HL-60 (cell line): ENCODE data around the gene OR10C1.

Experiments used
- DNase-seq, 2 experiments: peaks; one replicate each; pipeline ENCODE4 v3.0.0-alpha.2; 2010 to 2020; ENCODE audit warnings: low read depth in 1 of 2, low spot score in 1 of 2
- H3K27ac ChIP-seq: fragments of 250-450 bp; sonication (Bioruptor Pico); replicated peaks from 2 replicates; pipeline ENCODE4 v1.5.1; 2020; ENCODE audit warnings: mild to moderate bottlenecking, moderate library complexity
- H3K27me3 ChIP-seq: fragments of 250-450 bp; sonication (Bioruptor Pico); 2 replicates; pipeline ENCODE4 v1.5.1; 2021; ENCODE audit warnings: mild to moderate bottlenecking, moderate library complexity; ENCODE audit not compliant: insufficient read depth, poor library complexity, severe bottlenecking
- H3K4me3 ChIP-seq: replicated peaks from 2 replicates; pipeline ENCODE4 v1.5.1; 2011; ENCODE audit warnings: mild to moderate bottlenecking, control low read depth, low read length; ENCODE audit not compliant: insufficient read depth
- CTCF ChIP-seq: IDR thresholded peaks from one replicate; pipeline ENCODE4 v1.5.1; 2011; ENCODE audit warnings: low read length, control low read depth, inconsistent platforms; ENCODE audit not compliant: insufficient read depth
- GABPA ChIP-seq: IDR thresholded peaks from 2 replicates; pipeline ENCODE4 v1.6.1; 2012; ENCODE audit warnings: low read depth
- POLR2AphosphoS5 ChIP-seq: IDR thresholded peaks from 2 replicates; pipeline ENCODE4 v1.6.1; 2012; ENCODE audit warnings: low read depth
- SPI1 ChIP-seq: IDR thresholded peaks from 2 replicates; pipeline ENCODE4 v1.6.1; 2012; ENCODE audit warnings: low read depth, mild to moderate bottlenecking, borderline replicate concordance
- long read RNA-seq: library from polyadenylated mRNA; unstranded; transcript quantifications from one replicate; pipeline ENCODE4 v2.0.0, GENCODE V29; 2020
- TF ChIP-seq, protein P1 (sequence below): IDR thresholded peaks from 2 replicates; pipeline ENCODE4 v1.6.1; 2012; ENCODE audit warnings: low read depth; ENCODE audit not compliant: insufficient replicate concordance

The OR10C1 gene
- long read RNA-seq = 0 reads

DNA sequence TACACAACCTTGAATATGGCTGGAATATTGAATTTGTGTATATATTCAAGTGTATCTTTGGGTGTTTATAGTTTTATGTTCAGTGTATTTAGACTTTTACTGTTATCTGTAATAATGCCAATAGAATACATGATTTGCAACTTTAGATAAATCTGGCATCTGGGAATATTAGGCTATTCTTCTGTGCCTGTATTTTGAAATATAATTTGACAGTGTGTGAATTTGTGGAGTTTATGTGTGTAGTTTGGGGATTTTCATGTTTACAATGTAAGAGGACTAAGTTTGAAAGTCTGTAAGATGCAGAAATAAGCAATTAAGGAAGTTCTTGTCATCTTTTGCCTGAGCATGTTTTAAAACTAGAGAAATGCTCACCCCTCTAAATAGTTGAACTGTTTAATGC lies at the start of gene OR10C1:
Gene OR10C1 (plus strand): TSS at position 301 of the 400 bp plus-strand sequence. CDS start 710 bp downstream, outside the sequence.
- H3K27ac ChIP-seq = no peak within 1 kb of the TSS
- H3K4me3 ChIP-seq = no peak within 1 kb of the TSS
- H3K27me3 ChIP-seq = no peaks in the 10 kb centered on the region
- no peak for DNase-seq
- TF ChIP-seq, protein P1, sequence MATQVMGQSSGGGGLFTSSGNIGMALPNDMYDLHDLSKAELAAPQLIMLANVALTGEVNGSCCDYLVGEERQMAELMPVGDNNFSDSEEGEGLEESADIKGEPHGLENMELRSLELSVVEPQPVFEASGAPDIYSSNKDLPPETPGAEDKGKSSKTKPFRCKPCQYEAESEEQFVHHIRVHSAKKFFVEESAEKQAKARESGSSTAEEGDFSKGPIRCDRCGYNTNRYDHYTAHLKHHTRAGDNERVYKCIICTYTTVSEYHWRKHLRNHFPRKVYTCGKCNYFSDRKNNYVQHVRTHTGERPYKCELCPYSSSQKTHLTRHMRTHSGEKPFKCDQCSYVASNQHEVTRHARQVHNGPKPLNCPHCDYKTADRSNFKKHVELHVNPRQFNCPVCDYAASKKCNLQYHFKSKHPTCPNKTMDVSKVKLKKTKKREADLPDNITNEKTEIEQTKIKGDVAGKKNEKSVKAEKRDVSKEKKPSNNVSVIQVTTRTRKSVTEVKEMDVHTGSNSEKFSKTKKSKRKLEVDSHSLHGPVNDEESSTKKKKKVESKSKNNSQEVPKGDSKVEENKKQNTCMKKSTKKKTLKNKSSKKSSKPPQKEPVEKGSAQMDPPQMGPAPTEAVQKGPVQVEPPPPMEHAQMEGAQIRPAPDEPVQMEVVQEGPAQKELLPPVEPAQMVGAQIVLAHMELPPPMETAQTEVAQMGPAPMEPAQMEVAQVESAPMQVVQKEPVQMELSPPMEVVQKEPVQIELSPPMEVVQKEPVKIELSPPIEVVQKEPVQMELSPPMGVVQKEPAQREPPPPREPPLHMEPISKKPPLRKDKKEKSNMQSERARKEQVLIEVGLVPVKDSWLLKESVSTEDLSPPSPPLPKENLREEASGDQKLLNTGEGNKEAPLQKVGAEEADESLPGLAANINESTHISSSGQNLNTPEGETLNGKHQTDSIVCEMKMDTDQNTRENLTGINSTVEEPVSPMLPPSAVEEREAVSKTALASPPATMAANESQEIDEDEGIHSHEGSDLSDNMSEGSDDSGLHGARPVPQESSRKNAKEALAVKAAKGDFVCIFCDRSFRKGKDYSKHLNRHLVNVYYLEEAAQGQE = no peak
- TF ChIP-seq POLR2AphosphoS5 (no peak), GABPA (no peak)

DNA sequence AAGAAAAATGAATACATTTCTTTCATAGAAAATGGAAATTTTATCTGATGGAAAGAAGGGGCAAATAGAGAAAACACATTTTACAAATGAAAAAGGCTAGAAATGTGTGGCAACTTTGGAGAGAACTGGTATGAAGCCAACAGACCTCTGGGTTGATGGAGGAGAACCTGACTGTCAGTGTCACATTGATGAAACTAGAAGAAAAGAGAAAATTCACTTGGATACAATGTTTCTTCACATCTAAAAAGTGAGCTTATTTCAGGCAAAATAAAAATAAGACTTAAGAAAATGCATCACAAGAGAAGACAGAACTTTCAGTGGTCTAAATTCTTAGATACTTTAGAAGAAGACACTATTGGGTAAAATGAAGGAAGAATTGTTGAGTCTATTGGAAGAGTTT lies 43.8 kb upstream of the OR10C1 start, which contains the start of gene OR12D2:
Gene OR12D2 (plus strand): TSS at position 301 of the 400 bp plus-strand sequence. CDS start 1,069 bp downstream, outside the sequence.
- no peaks in the 10 kb centered on the region for H3K27me3 ChIP-seq
- H3K27ac ChIP-seq = no peak within 1 kb of the TSS
- no peak within 1 kb of the TSS for H3K4me3 ChIP-seq
- TF ChIP-seq POLR2AphosphoS5 (no peak), SPI1 (no peak), GABPA (no peak), CTCF (no peak)
- TF ChIP-seq, protein P1 = no peak
- DNase-seq = no peak

DNA sequence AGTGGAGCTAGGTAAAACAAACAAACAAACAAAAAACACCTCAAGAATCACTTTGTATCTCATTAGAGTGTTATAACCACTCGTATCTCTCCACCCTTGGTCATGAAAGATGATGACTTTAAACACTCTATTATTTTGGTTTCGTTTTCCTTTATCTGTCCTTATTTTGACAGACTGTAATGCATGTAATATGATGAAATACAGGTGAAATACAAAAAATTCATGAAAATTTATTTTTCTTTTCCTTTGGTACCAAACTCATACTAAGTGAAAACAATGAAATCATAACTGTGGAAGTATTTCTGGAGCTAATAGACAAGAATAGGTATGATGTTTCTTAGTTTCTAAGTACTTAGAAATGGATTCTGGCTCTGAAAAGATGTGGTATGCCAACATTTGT lies 39.6 kb upstream of the OR10C1 start:
- H3K4me3 ChIP-seq = no peak overlapping the region
- no peak for DNase-seq
- TF ChIP-seq, protein P1 = no peak
- TF ChIP-seq GABPA (no peak), CTCF (no peak), POLR2AphosphoS5 (no peak), SPI1 (no peak)

More for the DNA sequence above, 39.6 kb upstream of the OR10C1 start:
- no peak overlapping the region for H3K27ac ChIP-seq
- no peaks in the 10 kb centered on the region for H3K27me3 ChIP-seq
